Measurements from ENCODE around the gene PTH1R.

GRCh38 chr3:46844881-46845312, 32.6 kb upstream of the PTH1R start:
- TF ChIP-seq CTCF (IDR thresholded peaks at IDR 0.05) = no peak
- TF ChIP-seq POLR2AphosphoS5 (IDR thresholded peaks at IDR 0.05; ENCODE audit: low read depth, low read length) = no peak

All from Panc1 (cell line).